Gastroesophageal sphincter (tissue), 3 donors: ENCODE data around the gene TRAPPC6A.

Experiments
- EP300 ChIP-seq: sonication (generic); formaldehyde crosslinking; IDR thresholded peaks from one replicate; pipeline ENCODE4 v1.6.1; 2017; ENCODE audit warnings: antibody characterized with exemption, mild to moderate bottlenecking
- POLR2A ChIP-seq, 2 donors: fragments of 450-650 bp; IDR thresholded peaks; one replicate each; pipeline ENCODE4 v1.6.1; 2017; ENCODE audit warnings: antibody characterized with exemption in 2 of 2, mild to moderate bottlenecking in 2 of 2, moderate library complexity in 1 of 2
- TF ChIP-seq, protein P1 (sequence below), 4 experiments: fragments of 200-600 bp in 2 of 4; fragments of 450-650 bp in 2 of 4; sonication (generic) in 1 of 4; IDR thresholded peaks; one replicate each; pipeline ENCODE4 v1.5.1; 2017 to 2019; ENCODE audit warnings: antibody characterized with exemption in 4 of 4, mild to moderate bottlenecking in 2 of 4, moderate library complexity in 2 of 4

DNA sequence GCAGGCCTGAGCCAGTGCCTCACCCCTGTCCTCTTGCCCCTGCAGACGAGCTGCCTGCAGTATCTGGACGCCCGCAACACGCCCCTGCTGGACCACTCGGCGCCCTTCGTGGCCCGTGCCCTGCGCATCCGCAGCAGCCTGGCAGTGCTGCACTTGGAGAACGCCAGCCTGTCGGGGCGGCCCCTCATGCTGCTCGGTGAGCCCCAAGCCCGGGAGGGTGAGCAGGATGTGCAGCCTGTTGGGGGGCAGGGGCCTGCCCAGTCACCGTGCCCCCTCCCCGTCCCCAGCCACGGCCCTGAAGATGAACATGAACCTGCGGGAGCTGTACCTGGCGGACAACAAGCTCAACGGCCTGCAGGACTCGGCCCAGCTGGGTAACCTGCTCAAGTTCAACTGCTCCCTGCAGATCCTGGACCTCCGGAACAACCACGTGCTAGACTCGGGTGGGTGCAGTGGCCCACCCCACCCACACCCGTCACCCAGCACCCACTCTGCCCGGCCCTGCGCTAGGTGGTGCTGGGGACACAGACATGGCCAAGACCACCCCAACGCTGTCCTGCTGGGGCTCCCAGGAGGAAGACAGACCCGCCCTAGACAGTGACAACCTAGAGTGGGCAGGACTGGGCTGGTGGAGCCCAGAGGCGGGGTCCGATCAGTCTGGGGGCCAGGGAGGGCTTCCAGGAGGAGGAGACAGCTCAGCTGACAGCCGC lies 35.9 kb downstream of the TRAPPC6A start:
- no peak for TF ChIP-seq POLR2A (IDR thresholded peaks at IDR 0.05)
- TF ChIP-seq, protein P1, sequence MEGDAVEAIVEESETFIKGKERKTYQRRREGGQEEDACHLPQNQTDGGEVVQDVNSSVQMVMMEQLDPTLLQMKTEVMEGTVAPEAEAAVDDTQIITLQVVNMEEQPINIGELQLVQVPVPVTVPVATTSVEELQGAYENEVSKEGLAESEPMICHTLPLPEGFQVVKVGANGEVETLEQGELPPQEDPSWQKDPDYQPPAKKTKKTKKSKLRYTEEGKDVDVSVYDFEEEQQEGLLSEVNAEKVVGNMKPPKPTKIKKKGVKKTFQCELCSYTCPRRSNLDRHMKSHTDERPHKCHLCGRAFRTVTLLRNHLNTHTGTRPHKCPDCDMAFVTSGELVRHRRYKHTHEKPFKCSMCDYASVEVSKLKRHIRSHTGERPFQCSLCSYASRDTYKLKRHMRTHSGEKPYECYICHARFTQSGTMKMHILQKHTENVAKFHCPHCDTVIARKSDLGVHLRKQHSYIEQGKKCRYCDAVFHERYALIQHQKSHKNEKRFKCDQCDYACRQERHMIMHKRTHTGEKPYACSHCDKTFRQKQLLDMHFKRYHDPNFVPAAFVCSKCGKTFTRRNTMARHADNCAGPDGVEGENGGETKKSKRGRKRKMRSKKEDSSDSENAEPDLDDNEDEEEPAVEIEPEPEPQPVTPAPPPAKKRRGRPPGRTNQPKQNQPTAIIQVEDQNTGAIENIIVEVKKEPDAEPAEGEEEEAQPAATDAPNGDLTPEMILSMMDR (IDR thresholded peaks at IDR 0.05) = no peak
- TF ChIP-seq EP300 = no peak
